Stimulated activated CD8-positive, alpha-beta memory T cell treated with anti-CD3 and anti-CD28 coated beads, Interleukin-4, amount 100 ng/mL, for 24 hours (primary cell): ENCODE data around the gene FHL1.

Source experiments
- DNase-seq: peaks from one replicate; pipeline ENCODE4 v3.0.0-alpha.2; 2020; ENCODE audit warnings: low read depth

FHL1 gene

GRCh38 chrX:136258951-136259350 lies 111.6 kb downstream of the FHL1 start:
- no peak for DNase-seq

- DNase-seq, result no peak
Observed at GRCh38 chrX:136259543-136259942, 112.2 kb downstream of the FHL1 start.

- DNase-seq, result no peak
Observed at GRCh38 chrX:136260776-136261175, 113.4 kb downstream of the FHL1 start.
